GM21515 (cell line): ENCODE data around the gene ATOX1.
A peak's percentile ranks its signal among the peaks of the same experiment; 100 is the strongest.
"Not testable (repeated sequence)": the region's sequence is repeated elsewhere in the genome, so short reads cannot be mapped to it uniquely, and the experiment has no call there.

Experiments used
- ATAC-seq: cut with Tn5 transposase; IDR thresholded peaks from one replicate; pipeline ENCODE4 v1.9.1; 2021; ENCODE audit not compliant: unreplicated experiment

Gene ATOX1, protein sequence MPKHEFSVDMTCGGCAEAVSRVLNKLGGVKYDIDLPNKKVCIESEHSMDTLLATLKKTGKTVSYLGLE

DNA sequence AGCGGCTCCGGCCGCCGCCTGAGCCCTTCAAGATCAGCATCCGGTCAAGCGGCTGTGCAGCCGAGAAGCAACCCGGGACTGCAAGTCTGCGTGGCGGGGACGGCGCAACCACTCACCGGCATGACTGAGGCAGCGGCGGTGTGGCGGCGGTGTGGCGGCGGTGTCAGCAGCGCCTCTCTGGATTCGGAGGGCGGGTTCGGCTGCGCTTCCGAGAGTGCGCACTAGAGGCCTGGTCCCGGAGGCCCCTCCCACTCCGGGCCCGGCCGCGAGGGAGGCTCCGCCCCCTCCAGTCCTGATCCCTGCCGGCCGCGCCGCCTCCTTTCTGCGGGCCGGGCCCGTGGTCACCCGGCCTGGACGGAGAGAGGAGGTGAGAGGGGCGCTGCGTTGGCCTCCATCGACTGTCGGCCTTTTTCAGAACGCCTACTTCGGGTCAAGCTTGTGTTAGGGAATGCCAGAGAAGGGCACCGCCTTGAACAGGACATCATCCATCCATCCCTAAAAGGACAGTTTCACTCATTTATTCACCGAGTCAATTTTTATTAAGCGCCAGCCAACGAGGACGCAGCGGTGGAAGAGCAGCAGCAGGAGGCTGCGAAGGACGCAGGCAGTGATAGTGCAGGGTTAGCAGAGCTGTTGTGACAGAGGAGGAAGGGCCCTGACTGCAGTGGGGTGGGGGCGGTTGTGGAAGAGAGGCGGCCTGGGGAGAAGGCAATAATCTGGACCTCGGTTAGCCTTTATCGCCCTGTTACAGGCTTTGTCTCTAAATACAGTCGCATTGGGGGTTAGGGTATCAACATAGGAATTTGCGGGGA is at the start of gene ATOX1:
Gene ATOX1, minus strand, starts transcription at position 202 of the 812 bp plus-strand sequence. Its CDS starts 80 bp downstream, at position 122.
- ATAC-seq: peak; percentile 96

DNA sequence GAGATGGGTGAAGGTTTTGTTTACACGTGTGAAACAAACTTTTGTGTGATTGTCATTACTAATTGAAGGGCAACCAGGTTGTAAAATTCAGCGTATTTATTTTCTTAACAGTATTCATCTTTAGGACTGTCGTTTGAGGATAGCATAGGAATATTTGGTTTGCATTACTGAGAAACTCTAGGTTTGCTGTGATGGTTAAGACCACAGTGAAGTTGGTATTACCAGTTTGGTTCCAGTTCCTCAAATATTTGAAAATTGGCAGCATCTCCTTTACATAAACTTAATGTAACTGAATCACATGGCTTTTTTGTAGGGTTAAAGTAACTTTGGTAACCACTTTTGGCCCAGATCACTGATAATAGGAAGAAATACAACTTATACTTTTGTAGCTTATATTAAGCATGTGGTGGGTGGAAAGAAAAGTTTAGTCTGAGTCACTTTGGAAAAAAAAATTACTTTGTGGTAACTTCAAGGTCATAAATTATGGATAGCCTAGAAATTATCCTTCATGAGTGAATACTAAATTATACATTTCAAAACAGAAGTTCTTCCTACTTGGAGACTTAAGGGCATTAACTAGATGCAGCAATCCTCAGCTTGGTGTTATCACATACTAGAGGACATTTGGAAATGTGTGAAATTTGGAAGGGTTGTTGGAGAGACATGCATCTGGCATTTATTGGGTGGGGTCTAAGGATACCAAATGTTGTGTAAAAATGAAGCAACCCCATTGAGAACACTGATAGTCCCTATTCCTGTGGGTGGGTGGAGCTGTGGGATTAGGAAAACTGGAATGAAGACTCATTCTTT is 47.2 kb upstream of the ATOX1 start:
- ATAC-seq: no peak

DNA sequence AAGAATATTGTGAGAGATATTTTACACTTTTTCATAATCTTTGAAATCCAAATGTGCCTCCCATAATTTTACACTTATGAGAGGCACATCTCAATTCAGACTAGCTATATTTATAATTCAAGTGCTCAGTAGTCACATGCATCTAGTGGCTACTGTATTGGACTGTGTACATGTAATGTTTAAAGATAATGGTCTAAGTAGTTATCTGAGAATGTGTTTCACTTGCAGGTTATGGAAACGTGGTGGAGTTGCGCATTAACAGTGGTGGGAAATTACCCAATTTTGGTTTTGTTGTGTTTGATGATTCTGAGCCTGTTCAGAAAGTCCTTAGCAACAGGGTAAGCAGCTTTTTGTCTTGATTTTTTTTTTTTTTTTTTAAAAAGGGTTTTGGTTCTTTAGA is 42.1 kb upstream of the ATOX1 start:
- no peak for ATAC-seq

DNA sequence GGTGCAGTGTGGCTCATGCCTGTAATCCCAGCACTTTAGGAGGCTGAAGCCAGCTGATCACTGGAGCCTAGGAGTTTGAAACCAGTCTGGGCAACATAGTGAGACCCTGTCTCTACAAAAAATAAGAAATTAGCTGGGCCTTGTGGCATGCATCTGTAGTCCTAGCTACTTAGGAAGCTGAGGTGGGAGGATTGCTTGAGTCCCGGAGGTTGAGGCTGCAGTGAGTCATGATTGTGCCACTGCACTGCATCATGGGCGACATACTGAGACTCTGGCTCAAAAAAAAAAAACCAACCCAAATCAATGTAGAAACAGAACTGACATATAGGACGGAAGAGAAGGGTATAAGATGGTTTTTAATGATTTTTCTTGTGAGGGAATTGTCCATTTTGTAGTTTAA is 41.0 kb upstream of the ATOX1 start:
- no peak for ATAC-seq

DNA sequence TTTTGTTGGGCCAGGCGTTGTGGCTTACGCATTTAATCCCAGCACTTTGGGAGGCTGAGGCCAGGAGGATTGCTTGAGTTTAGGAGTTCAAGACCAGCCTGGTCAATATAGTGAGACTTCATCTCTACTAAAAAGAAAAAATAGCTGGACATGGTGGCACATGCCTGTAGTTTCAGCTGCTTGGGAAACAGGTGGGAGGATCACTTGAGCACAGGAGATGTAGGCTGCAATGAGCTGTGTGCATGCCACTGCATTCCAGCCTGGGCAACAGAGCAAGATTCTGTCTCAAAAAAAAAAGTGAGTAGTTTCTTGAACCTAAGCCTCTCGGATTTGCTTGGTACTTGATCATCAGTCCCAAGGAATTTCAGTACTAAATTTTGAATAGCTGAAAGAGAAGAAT is 40.2 kb upstream of the ATOX1 start:
- no peak for ATAC-seq

DNA sequence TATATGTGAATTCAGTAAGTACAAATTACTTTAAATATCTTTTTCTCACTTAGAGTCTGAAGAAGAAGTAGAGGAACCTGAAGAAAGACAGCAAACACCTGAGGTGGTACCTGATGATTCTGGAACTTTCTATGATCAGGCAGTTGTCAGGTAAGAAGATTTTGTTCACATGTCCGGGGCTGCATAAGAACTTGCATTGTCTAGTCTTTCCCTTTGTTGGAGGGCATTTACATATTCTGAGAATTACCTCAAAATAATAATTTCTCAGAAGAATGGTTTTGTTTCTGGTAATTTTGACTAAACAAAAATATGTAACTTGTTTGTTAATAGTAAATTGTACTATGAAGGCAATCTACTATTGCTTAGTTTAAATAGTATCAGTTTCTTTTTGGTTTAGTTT is 37.0 kb upstream of the ATOX1 start:
- ATAC-seq: no peak

DNA sequence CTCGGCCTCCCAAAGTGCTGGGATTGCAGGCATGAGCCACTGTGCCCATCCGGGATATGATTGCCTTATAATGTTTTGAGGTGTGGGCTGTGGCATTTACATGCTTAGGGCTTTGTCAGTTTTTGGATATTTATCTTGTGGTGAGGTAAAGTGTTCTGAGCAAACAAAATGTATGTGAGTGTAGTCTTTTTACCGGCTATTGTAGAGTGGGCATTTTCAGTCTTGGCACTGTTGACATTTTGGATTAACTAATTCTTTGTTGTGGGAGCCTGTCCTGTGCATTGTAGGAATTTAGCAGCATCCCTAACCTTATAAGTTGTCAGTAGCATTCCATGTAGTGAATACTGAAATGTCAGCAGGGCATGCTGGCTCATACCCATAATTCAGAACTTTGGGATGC is 34.9 kb upstream of the ATOX1 start:
- ATAC-seq: no peak

DNA sequence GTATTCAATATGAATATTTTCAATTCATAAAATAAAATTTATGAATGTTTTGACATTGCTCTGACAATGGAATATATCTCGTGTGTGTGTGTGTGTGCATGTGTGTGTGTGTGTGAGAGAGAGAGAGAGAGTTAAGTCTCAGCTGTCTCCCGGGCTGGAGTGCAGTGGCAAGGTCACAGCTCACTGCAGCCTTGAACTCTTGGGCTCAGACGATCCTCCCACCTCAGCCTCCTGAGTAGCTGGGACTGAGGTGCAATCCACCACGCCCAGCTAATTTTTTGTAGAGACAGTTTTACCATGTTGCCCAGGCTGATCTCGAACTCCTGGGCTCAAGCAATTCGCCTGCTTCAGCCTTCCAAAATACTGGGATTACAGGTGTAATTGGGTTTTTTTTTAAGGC is 29.4 kb upstream of the ATOX1 start:
- ATAC-seq: no peak

DNA sequence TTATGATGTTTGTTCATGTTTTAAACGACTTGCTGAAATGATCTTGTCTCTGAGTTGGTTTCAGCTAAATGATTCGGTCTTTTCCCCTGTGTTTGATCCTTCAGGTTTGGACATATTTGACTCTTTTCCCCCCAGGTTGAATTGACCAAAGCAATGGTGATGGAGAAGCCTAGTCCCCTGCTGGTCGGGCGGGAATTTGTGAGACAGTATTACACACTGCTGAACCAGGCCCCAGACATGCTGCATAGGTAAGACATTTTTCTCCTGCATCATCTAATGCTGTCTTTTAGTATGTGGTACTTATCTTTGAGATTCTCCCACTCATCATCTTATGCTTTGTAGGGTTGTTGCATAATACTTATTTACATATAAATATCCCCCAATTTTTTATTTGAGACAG is 28.0 kb upstream of the ATOX1 start:
- ATAC-seq: no peak

DNA sequence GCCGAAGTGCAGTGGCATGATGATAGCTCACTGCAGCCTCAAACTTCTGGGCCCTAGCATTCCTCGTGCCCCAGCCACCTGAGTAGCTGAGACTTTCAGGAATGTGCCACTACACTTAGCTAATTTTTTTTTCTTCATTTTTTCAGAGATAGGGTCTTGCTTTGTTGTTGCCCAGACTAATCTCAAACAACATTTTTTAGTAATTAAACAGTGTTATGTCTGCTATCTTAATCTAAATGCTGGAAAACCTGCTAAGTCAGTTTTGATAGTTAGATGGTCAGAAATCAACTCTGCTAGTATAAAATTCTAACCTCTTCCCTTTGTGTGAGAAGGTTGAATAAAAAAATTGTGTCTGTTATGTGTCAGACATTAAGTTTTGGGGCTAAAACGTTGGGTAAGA is 25.7 kb upstream of the ATOX1 start:
- no peak for ATAC-seq

DNA sequence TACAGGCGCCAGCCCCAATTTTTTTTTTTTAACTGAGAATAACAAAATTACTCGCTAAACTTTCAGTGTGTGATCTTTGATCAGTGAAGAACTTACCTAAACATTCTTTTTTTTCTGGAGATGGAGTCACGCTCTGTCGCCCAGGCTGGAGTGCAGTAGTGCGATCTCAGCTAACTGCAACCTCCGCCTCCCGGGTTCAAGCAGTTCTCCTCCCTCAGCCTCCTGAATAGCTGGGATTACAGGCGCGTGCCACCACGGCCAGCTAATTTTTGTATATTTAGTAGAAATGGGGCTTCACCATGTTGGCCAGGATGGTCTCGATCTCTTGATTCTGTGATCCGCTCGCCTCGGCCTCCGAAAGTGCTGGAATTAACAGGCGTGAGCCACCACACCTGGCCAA is 25.2 kb upstream of the ATOX1 start:
- ATAC-seq: not testable (repeated sequence)

DNA sequence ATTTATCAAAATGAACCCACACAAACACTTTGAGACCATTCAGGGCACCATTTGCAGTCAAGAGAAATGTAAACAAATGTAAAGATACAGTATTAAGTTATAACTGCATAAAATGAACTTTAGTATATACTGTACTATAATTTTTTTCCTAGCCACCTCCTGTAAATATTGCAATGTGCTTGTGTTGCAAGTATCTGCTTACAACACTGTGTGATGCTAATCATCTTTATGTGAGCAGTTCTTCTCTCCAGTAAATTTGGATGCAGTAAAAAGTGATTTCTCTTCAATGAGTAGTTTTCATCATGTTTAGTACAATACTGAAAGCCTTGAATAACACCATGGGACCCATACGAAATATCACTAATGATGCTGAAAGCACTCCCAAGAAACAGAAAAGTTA is 22.8 kb upstream of the ATOX1 start:
- no peak for ATAC-seq

DNA sequence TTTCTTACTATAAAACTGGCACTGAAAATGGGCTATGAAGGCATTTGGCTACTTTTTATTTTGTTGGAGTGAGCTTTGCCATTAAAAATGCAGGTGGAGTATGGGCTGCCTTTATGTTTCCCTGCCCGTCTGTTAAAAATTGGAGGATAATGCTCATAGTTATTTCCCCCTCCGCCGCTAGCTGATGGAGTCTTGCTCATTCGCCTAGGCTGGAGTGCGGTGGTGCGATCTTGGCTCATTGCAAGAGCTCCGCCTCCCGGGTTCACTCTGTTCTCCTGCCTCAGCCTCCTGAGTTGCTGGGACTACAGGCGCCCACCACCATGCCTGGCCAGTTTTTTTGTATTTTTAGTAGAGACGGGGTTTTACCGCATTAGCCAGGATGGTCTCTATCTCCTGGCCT is 21.9 kb upstream of the ATOX1 start:
- ATAC-seq: no peak

DNA sequence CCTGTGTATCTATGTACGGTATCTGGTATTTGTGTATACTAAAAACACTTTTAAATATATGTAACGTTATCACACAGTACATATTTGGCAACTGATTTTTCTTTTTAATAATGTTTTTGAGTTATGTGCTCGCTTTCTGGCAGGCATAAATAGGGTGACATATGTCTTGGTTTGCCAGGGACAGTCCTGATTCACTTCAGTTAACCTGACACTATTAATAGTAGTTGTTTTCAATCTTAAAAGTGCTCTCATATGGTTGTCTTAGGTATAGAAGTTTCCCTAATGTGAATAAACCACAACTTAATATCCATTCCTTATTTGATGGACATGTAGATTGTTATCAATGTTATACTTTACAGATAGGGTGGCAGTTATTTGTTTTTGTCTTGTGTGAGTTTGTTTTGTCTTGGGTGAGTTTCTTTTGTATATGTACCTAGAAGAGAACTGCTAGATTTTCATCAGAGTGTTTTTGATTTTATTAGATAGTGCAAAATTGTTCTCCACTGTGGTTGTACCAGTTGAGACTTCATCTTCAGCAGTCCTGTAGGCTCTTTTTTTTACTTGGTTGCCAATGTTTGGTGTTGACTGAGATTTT is 21.2 kb upstream of the ATOX1 start:
- ATAC-seq: no peak

DNA sequence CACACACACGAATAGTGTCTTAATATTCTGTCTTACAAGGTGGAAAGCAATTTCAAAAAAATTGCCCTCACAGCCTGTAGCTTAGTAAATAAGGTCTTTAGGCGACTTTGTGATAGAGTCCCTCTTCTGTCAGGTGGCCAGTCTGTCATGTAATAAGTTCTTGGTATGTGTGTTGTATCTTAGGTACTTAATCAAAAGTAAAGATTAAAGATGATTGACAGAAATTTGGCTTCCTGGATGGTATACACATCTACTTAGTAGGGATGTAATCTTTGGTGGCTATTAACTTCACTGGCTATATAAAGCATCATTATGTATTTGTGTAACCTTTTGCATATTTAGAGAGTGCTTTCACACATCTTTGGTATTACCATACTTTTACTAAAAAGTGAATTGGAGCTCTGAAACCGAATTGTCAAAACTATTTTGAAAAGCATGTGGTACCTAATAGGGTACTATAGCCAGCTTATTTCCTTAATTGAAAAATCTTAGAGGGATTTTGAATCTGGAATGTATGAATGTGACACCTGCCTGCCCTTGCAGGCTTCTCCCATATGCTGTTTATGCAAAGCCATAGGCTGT is 16.7 kb upstream of the ATOX1 start:
- no peak for ATAC-seq

DNA sequence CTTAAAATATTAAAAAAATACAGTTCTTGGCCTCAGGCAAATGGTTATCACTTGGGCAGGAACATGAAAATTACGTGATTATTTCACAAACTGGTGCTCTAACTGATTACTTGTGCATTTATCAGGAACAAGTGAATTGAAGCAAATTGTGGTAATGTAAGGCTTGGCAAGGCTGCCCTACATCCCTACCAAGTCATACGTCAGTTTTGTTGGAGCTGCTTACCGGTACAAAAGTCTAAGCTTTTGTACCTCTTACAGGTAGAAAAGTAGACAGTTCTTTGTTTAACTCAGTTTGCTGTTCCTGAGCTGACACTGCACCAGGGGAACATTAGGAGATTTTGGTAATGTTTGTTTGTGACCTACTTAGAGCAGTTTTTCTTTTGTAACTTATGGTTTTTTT is 15.5 kb upstream of the ATOX1 start:
- ATAC-seq: no peak

DNA sequence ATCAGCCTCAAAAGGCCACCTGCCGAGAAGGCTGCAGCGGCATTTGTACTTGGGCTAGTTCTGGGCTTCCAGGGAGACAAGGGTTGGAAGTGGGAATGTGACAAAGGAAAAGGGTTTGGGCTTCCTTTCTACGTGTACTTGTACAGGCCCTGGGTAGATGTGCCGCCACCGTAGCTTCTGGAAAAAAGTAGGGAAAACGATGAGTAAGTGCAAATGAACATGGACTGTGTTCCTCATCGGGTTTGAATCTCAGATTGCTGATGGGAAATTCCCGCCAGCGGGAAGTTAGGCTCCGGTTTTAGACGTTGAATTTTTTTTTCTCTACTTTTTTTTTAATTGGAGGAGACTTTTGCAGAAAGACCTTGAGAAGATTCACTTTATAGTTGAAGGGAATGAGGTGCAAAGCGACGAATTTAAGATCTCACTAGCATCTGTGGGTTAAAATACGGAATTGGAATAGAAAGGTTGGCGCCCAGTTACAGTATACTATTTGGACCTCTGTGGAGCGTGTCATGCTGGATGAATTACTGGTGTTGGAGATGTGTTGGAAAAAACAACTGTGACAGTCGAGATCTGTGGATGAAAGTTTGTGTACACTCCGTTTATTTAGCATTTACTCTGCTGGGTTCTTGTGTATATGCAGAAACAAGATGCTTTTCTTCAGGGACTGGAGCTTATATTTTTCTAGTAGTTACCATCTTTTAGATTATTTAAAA is 14.6 kb upstream of the ATOX1 start:
- ATAC-seq: no peak

DNA sequence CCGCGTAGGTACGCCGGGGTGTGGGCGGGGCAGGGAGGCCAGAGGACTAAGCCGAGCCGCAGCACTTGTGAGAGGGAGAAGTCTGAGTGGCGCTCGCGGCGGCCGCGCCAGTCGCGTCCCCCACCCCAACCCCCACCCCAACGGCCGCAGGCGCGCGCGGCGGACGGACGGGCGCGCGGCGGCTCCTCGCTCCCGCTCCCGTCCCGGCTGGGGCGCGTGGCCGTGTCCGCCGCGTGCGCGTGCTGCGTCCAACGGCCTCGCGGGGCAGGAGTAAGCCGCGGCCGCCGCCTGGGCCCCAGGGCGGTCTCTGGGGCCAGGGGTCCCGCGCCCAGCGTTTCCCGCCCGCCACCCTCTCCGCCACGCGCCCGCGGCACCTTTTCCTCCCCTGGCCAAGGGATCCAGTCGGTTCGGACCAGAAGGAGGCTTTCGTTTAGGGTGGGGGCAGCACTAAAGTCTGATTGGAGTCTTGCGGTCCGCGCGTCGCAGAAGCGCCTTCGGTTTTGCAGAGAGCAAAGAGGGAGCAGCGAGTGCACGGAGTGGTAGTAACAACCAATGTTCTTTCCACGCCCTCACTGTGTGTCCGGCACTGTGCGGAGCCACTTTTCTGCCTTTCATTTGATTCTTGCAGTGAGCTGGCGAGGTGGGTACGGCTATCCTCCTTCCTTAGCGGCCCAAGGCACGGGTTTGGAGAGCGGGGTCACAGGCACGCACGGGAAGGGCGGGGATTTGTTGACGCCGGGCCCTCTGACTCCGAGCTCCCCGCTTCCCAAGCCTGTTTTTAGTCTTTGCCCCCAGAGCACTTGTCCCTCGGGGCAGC is 13.8 kb upstream of the ATOX1 start:
- ATAC-seq: no peak

DNA sequence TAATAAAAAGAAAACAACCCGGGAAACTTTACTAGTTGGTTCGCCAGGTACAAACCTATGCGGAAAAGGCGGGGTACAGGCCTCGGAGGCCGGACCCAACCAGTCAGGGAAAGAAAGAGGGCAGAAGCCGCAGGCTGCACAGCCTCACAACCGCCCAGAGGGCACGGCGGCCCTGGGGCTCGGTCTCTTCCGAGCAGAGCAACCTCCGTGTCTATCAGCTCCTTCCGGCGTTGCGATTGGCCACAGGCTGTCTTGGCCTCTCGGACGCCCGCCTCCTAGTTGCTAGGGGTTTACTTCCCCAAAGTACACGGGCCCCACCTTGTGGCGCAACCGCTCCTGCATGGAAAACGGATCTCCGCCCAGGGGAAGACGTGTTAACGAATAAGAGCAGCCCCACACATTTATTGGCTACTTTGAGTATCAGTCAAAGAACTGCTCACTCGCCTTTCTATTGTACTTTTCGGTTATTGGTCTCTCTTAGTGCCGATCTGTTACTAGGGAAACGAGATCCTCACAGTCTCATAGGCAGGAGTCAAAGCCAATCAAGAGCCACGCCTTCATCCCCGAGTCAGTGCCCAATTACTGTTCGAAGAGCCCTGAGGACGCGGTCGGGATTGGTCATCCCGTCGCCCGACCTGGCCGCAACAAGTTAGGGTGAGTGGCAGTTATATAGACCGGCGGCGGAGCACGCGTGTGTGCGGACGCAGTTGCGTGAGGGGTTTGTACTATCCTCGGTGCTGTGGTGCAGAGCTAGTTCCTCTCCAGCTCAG is 13.0 kb upstream of the ATOX1 start, which contains the start of gene G3BP1:
Gene G3BP1, plus strand, starts transcription at position 696 of the 770 bp plus-strand sequence. CDS start 14,667 bp downstream, outside the sequence.
- ATAC-seq: peak; percentile 79
